C4-2B (cell line): ENCODE results near the gene CAPN9.

ENCODE experiments used
- ZFX ChIP-seq: fragments of 450-650 bp; IDR thresholded peaks from 2 replicates; pipeline ENCODE4 v1.6.1; 2017
- TF ChIP-seq, protein P1 (sequence below): fragments of 450-650 bp; conservative IDR thresholded peaks from 2 replicates; pipeline ENCODE4 v1.5.1; 2017; ENCODE audit warnings: mild to moderate bottlenecking

DNA sequence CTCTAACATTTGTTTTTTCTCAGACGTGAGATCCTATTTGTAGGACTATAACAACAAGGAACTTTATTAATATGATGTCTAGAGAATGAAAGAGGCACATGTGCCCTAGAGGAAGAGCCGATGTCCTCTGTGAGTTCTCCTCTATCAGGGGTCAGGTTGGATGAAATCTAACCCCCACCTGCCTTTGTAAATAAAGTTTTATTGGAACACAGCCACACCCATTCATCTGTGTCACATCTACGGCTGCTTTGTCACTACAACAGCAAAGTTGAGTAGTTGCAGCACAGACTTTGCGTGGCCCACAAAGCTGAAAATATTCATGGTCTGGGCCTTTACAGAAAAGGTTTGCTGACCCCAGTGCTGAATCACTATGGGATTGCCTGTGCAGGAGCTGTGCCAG, 571 bp upstream of the CAPN9 start:
- TF ChIP-seq, protein P1, sequence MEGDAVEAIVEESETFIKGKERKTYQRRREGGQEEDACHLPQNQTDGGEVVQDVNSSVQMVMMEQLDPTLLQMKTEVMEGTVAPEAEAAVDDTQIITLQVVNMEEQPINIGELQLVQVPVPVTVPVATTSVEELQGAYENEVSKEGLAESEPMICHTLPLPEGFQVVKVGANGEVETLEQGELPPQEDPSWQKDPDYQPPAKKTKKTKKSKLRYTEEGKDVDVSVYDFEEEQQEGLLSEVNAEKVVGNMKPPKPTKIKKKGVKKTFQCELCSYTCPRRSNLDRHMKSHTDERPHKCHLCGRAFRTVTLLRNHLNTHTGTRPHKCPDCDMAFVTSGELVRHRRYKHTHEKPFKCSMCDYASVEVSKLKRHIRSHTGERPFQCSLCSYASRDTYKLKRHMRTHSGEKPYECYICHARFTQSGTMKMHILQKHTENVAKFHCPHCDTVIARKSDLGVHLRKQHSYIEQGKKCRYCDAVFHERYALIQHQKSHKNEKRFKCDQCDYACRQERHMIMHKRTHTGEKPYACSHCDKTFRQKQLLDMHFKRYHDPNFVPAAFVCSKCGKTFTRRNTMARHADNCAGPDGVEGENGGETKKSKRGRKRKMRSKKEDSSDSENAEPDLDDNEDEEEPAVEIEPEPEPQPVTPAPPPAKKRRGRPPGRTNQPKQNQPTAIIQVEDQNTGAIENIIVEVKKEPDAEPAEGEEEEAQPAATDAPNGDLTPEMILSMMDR = no peak
- no peak for TF ChIP-seq ZFX
